ENCODE results near the gene SUSD4. TPM values are rescaled to one million over a fixed set of nuclear protein-coding genes. Genes with fewer than 3 reads are reported as not detected.

The SUSD4 gene
- total RNA-seq, 1 experiment from 2014 or later: 3.5 TPM

DNA sequence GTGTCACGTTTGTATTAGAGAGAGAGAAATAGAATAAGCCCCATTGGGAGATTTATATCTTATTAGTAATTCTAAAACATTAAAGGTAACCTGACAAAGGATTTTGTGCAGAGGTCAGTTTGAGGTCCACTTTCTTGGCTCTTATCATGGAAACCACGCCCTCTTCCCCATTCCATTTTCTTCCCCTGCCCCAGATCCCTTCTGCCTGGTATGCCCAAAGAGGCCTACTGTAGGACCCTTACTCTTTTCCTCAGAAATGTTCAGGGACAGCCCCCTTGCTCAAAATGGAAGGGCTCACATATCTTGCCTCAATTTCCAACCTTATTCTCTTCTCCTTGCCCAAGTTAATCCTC lies 38.8 kb upstream of the SUSD4 start:
- Histone ChIP-seq H3K9ac (ENCODE audit: extremely low read depth, insufficient read length, low read length) (no peak overlapping the region), H3K4me2 (ENCODE audit: insufficient read depth, insufficient read length, low read length) (no peak overlapping the region)
- TF ChIP-seq, protein P1, sequence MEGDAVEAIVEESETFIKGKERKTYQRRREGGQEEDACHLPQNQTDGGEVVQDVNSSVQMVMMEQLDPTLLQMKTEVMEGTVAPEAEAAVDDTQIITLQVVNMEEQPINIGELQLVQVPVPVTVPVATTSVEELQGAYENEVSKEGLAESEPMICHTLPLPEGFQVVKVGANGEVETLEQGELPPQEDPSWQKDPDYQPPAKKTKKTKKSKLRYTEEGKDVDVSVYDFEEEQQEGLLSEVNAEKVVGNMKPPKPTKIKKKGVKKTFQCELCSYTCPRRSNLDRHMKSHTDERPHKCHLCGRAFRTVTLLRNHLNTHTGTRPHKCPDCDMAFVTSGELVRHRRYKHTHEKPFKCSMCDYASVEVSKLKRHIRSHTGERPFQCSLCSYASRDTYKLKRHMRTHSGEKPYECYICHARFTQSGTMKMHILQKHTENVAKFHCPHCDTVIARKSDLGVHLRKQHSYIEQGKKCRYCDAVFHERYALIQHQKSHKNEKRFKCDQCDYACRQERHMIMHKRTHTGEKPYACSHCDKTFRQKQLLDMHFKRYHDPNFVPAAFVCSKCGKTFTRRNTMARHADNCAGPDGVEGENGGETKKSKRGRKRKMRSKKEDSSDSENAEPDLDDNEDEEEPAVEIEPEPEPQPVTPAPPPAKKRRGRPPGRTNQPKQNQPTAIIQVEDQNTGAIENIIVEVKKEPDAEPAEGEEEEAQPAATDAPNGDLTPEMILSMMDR (conservative IDR thresholded peaks at IDR 0.05): no peak

More for the DNA sequence above, 38.8 kb upstream of the SUSD4 start:
- WGBS (ENCODE audit: extremely low coverage, insufficient read length, low lambda C conversion rate): no CpG with 5 or more reads among the region's 2 CpGs
- DNase-seq: no peak
- no peak overlapping the region for H2BK12ac ChIP-seq (ENCODE audit: insufficient read length, low read depth, low read length)
- no peak overlapping the region for H3K4ac ChIP-seq (ENCODE audit: low read depth, low read length)
- H4K5ac ChIP-seq (ENCODE audit: insufficient read length, low read depth, low read length): no peak overlapping the region
- H3K18ac ChIP-seq (ENCODE audit: insufficient read length, low read depth, low read length): no peak overlapping the region
- H2BK120ac ChIP-seq (ENCODE audit: low read depth, low read length, poor library complexity, severe bottlenecking): no peak overlapping the region
- H3K27ac ChIP-seq (ENCODE audit: insufficient read length, low read depth, low read length): no peak overlapping the region
- no peaks in the 10 kb centered on the region for H3K27me3 Mint-ChIP-seq (ENCODE audit: low read depth)
- H3K27ac Mint-ChIP-seq: no peak overlapping the region
- peaks cover 4 to 6% of the 10 kb centered on the region in 2 experiments for H3K4me1 Mint-ChIP-seq
- no peak overlapping the region for H2AK5ac ChIP-seq (ENCODE audit: insufficient read length, low read length)
- H4K20me1 ChIP-seq (ENCODE audit: control insufficient read depth, insufficient read depth, insufficient read length): no peaks in the 10 kb centered on the region
- H2BK15ac ChIP-seq (ENCODE audit: low read depth, low read length): no peak overlapping the region
- H3K27me3 ChIP-seq (ENCODE audit: insufficient read depth, low read length): no peaks in the 10 kb centered on the region
- no peak overlapping the region for H2BK20ac ChIP-seq (ENCODE audit: low read depth, low read length, poor library complexity, severe bottlenecking)
- H3K36me3 Mint-ChIP-seq (ENCODE audit: insufficient read depth in 1 of 3, low read depth in 3 of 3): peaks cover 0 to 5% (median 2%) of the 10 kb centered on the region in 3 experiments; a peak in 4 of 7 replicates
- H3K14ac ChIP-seq (ENCODE audit: insufficient read depth, low read length): no peak overlapping the region
- no peaks in the 10 kb centered on the region for H3K23me2 ChIP-seq (ENCODE audit: insufficient read length, low read depth, low read length, poor library complexity, severe bottlenecking)
- no peak overlapping the region for H3K4me3 Mint-ChIP-seq
- H3T11ph ChIP-seq (ENCODE audit: low read length): no peak overlapping the region
- no peaks in the 10 kb centered on the region for H3K79me2 ChIP-seq (ENCODE audit: insufficient read depth, low read length)
- H2BK5ac ChIP-seq (ENCODE audit: insufficient read length, low read length): no peak overlapping the region
- no peak overlapping the region for H3K23ac ChIP-seq (ENCODE audit: insufficient read length, low read depth, low read length)
- H3K9me3 ChIP-seq (ENCODE audit: control insufficient read depth, low read depth, low read length): no peaks in the 10 kb centered on the region
- H3K9me3 Mint-ChIP-seq: peaks cover 0 to 4% of the 10 kb centered on the region in 2 experiments; a peak in 2 of 5 replicates
- no peaks in the 10 kb centered on the region for H3K79me1 ChIP-seq (ENCODE audit: insufficient read depth, low read depth, low read length, poor library complexity, severe bottlenecking)
- no peak overlapping the region for H4K8ac ChIP-seq (replicated peaks; ENCODE audit: insufficient read length, low read depth, low read length)
- no peak overlapping the region for H3K56ac ChIP-seq (ENCODE audit: insufficient read length, low read depth, low read length)
- H2AFZ ChIP-seq (ENCODE audit: low read length): no peak overlapping the region
- no peaks in the 10 kb centered on the region for H3K4me1 ChIP-seq (ENCODE audit: insufficient read depth, low read length)
- no peak overlapping the region for H4K91ac ChIP-seq (ENCODE audit: insufficient read length, low read depth, low read length)
